Measurements from ENCODE around the gene EHD4.

GRCh38 chr15:41978534-41978933 is 6.2 kb upstream of the EHD4 start:
- no peak for TF ChIP-seq TAF1 (IDR thresholded peaks at IDR 0.05; ENCODE audit: borderline replicate concordance, insufficient read depth, low read length)
- no peak for TF ChIP-seq POLR2AphosphoS5 (IDR thresholded peaks at IDR 0.05; ENCODE audit: low read depth, low read length)
- TF ChIP-seq REST (IDR thresholded peaks at IDR 0.05; ENCODE audit: insufficient read depth in 1 of 2, low read depth in 2 of 2, low read length in 2 of 2), result no peak
- TF ChIP-seq FOXP2 (optimal IDR thresholded peaks at IDR 0.05; ENCODE audit: borderline replicate concordance, extremely low read depth, extremely low read length, insufficient read depth), result no peak

All from PFSK-1 (cell line).